CD4-positive, alpha-beta T cell treated with Interleukin-15 for 4 hours (primary cell): ENCODE measurements around the gene NFIA.

ENCODE experiments used
- DNase-seq: peaks from one replicate; pipeline ENCODE4 v3.0.0-alpha.2; 2020; ENCODE audit warnings: low spot score

Gene NFIA

GRCh38 chr1:61083807-61084440 lies 1.6 kb downstream of the NFIA start:
- no peak for DNase-seq

- DNase-seq: no peak
Observed at GRCh38 chr1:61084491-61085031, 2.2 kb downstream of the NFIA start.

GRCh38 chr1:61085206-61085982 lies 3.0 kb downstream of the NFIA start:
- DNase-seq: no peak

GRCh38 chr1:61085983-61086644 lies 3.8 kb downstream of the NFIA start:
- no peak for DNase-seq

- no peak for DNase-seq
Observed at GRCh38 chr1:61087571-61087970, 5.2 kb downstream of the NFIA start.

GRCh38 chr1:61088163-61088974 lies 6.0 kb downstream of the NFIA start:
- DNase-seq: no peak

- no peak for DNase-seq
Observed at GRCh38 chr1:61089338-61089737, 7.0 kb downstream of the NFIA start.

GRCh38 chr1:61089741-61090140 lies 7.4 kb downstream of the NFIA start:
- no peak for DNase-seq

- DNase-seq: no peak
Observed at GRCh38 chr1:61090546-61091202, 8.3 kb downstream of the NFIA start.

- no peak for DNase-seq
Observed at GRCh38 chr1:61091455-61091854, 9.1 kb downstream of the NFIA start.

- DNase-seq: no peak
Observed at GRCh38 chr1:61092642-61093041, 10.3 kb downstream of the NFIA start.

- no peak for DNase-seq
Observed at GRCh38 chr1:61093525-61094137, 11.3 kb downstream of the NFIA start.

- DNase-seq: no peak
Observed at GRCh38 chr1:61094677-61095469, 12.5 kb downstream of the NFIA start.

GRCh38 chr1:61095470-61095812 lies 13.1 kb downstream of the NFIA start:
- no peak for DNase-seq

GRCh38 chr1:61097317-61097716 lies 15.0 kb downstream of the NFIA start:
- no peak for DNase-seq

- DNase-seq: no peak
Observed at GRCh38 chr1:61097722-61098121, 15.4 kb downstream of the NFIA start.

- DNase-seq: no peak
Observed at GRCh38 chr1:61098333-61098732, 16.0 kb downstream of the NFIA start.

GRCh38 chr1:61098906-61099437 lies 16.6 kb downstream of the NFIA start:
- no peak for DNase-seq

- DNase-seq: no peak
Observed at GRCh38 chr1:61100578-61100977, 18.2 kb downstream of the NFIA start.

GRCh38 chr1:61101536-61101935 lies 19.2 kb downstream of the NFIA start:
- DNase-seq: no peak
